BE2C (cell line): ENCODE data around the gene COL6A2.
"Not testable (repeated sequence)": the region's sequence is repeated elsewhere in the genome, so short reads cannot be mapped to it uniquely, and the experiment has no call there.

Experiments used
- DNase-seq: peaks from one replicate; pipeline ENCODE4 v3.0.0-alpha.2; 2020
- H3K27me3 ChIP-seq: fragments of 250-450 bp; sonication (Bioruptor Pico); 2 replicates; pipeline ENCODE4 v1.5.1; 2020; ENCODE audit warnings: mild to moderate bottlenecking
- H3K36me3 ChIP-seq: fragments of 250-450 bp; sonication (Bioruptor Pico); 2 replicates; pipeline ENCODE4 v1.5.1; 2020; ENCODE audit warnings: mild to moderate bottlenecking
- H3K4me1 ChIP-seq: fragments of 250-450 bp; sonication (Bioruptor Pico); 2 replicates; pipeline ENCODE4 v1.5.1; 2020
- H3K4me3 ChIP-seq: 2 replicates; pipeline ENCODE4 v1.5.1; 2011; ENCODE audit warnings: low read depth, low read length
- H3K9me3 ChIP-seq: fragments of 250-450 bp; sonication (Bioruptor Pico); 2 replicates; pipeline ENCODE4 v1.5.1; 2020
- TF ChIP-seq, protein P1 (sequence below): IDR thresholded peaks from 2 replicates; pipeline ENCODE4 v1.5.1; 2012; ENCODE audit warnings: mild to moderate bottlenecking, low read depth, low read length

The COL6A2 gene

GRCh38 chr21:46056450-46056903 lies 41.4 kb upstream of the COL6A2 start:
- Histone ChIP-seq H3K4me3 (no peak overlapping the region), H3K4me1 (no peaks in the 10 kb centered on the region), H3K27me3 (no peaks in the 10 kb centered on the region), H3K9me3 (peaks cover 6% of the 10 kb centered on the region; the same call in 1 of the 2 replicates), H3K36me3 (no peaks in the 10 kb centered on the region)
- DNase-seq, result no peak
- TF ChIP-seq, protein P1, sequence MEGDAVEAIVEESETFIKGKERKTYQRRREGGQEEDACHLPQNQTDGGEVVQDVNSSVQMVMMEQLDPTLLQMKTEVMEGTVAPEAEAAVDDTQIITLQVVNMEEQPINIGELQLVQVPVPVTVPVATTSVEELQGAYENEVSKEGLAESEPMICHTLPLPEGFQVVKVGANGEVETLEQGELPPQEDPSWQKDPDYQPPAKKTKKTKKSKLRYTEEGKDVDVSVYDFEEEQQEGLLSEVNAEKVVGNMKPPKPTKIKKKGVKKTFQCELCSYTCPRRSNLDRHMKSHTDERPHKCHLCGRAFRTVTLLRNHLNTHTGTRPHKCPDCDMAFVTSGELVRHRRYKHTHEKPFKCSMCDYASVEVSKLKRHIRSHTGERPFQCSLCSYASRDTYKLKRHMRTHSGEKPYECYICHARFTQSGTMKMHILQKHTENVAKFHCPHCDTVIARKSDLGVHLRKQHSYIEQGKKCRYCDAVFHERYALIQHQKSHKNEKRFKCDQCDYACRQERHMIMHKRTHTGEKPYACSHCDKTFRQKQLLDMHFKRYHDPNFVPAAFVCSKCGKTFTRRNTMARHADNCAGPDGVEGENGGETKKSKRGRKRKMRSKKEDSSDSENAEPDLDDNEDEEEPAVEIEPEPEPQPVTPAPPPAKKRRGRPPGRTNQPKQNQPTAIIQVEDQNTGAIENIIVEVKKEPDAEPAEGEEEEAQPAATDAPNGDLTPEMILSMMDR, result no peak

DNA sequence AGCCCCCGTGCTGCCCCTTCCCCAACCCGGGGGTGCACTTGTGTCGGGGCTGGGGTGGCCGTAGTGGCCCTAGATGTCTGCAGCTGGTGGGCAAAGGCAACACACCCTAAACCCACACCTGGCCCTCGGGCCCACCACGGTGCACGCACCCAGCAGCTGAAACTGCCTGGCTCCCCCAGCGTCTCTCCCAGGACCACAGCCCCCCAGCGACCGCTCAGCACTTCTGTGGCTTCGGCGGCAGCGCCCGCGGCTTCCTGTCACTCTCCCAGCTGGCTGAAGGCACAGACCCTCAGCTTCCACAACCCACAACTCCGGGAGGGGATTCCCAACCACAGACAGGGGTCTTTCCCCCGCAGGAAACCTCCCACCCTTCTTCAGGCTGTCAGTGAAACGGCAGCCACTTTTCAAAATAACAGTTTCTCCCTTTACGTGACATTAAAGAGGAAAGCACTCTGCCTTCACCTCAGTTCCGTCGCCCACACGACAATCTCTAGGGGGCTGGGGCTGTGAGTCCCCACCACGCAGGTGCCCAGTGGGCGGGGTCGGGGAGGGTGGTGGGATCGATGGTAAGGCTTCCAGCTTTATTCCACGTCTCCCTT lies 40.7 kb upstream of the COL6A2 start:
- H3K4me3 ChIP-seq, result no peak overlapping the region
- TF ChIP-seq, protein P1, result no peak

DNA sequence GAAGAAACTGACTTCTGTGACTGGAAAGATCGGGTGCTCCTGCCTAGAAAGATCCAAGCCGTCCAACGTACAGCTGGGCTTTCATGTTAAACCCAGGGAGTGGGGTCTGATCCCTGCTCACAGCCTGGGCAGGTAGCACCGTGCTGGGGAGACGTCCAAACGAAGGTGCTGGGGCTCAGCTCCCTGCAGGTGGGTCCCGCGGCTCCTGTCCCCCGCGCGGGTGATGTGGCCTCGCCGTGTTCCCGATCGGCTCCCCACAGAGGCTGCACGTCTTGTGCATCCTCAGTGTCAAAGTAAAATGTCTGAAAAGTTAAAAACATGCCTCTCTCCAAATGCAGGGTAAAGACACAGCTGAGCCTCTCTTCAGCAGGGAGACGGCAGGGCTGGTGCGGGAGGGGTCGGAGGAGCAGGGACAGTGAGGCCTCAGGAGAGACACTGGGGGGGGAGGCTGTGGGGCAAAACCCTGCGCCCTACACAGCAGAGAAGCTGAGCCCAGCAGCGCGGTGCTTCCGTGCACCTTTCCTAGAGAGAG lies 40.1 kb upstream of the COL6A2 start:
- H3K9me3 ChIP-seq, result peaks cover 15% of the 10 kb centered on the region; the same call in 1 of the 2 replicates
- H3K36me3 ChIP-seq, result no peaks in the 10 kb centered on the region
- H3K27me3 ChIP-seq, result no peaks in the 10 kb centered on the region
- TF ChIP-seq, protein P1, result no peak
- no peaks in the 10 kb centered on the region for H3K4me1 ChIP-seq
- no peak for DNase-seq
- no peak overlapping the region for H3K4me3 ChIP-seq

More for the DNA sequence above, 40.7 kb upstream of the COL6A2 start:
- Histone ChIP-seq H3K36me3 (no peaks in the 10 kb centered on the region), H3K9me3 (peaks cover 10% of the 10 kb centered on the region; the same call in 1 of the 2 replicates), H3K4me1 (no peaks in the 10 kb centered on the region), H3K27me3 (no peaks in the 10 kb centered on the region)
- no peak for DNase-seq

- Histone ChIP-seq H3K9me3 (peaks cover 19% of the 10 kb centered on the region), H3K4me1 (no peaks in the 10 kb centered on the region)
- no peak for DNase-seq
These were observed 39.3 kb upstream of the COL6A2 start for GRCh38 chr21:46058431-46059145.

GRCh38 chr21:46059195-46059594 lies 38.7 kb upstream of the COL6A2 start:
- DNase-seq, result no peak
- no peaks in the 10 kb centered on the region for H3K36me3 ChIP-seq
- no peaks in the 10 kb centered on the region for H3K4me1 ChIP-seq
- TF ChIP-seq, protein P1, result no peak
- H3K4me3 ChIP-seq, result no peak overlapping the region
- H3K9me3 ChIP-seq, result peaks cover 19% of the 10 kb centered on the region
- no peaks in the 10 kb centered on the region for H3K27me3 ChIP-seq

More at GRCh38 chr21:46058431-46059145, 39.3 kb upstream of the COL6A2 start:
- Histone ChIP-seq H3K4me3 (no peak overlapping the region), H3K27me3 (no peaks in the 10 kb centered on the region), H3K36me3 (no peaks in the 10 kb centered on the region)
- TF ChIP-seq, protein P1, result no peak

DNA sequence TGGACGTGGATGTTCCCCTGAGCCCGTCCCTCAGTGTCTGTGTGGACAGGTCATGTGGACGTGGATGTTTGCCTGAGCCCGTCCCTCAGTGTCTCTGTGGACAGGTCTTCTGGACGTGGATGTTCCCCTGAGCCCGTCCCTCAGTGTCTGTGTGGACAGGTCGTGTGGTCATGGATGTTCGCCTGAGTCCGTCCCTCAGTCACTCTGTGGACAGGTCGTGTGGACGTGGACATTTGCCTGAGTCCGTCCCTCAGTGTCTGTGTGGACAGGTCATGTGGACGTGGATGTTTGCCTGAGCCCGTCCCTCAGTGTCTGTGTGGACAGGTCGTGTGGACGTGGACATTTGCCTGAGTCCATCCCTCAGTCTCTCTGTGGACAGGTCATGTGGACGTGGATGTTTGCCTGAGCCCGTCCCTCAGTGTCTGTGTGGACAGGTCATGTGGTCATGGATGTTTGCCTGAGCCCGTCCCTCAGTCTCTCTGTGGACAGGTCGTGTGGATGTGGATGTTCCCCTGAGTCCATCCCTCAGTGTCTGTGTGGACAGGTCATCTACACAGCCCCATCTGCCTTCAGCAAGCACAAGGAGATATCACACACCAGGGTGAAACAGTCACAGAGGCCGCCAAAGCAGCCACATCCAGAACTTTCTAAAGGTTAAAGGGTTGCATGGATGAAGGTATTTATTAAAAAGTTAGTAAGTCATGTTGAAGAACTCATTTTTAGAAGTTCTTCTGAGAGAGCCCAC lies 38.0 kb upstream of the COL6A2 start:
- H3K9me3 ChIP-seq, result peaks cover 19% of the 10 kb centered on the region
- H3K27me3 ChIP-seq, DNase-seq, H3K36me3 ChIP-seq, H3K4me3 ChIP-seq, H3K4me1 ChIP-seq: not testable (repeated sequence)
